HG03139 (cell line): ENCODE measurements around the gene ARID3B.
"Not testable (repeated sequence)": the region's sequence is repeated elsewhere in the genome, so short reads cannot be mapped to it uniquely, and the experiment has no call there.

ENCODE experiments used
- ATAC-seq: cut with Tn5 transposase; IDR thresholded peaks from one replicate; pipeline ENCODE4 v1.9.1; 2021; ENCODE audit not compliant: unreplicated experiment

Gene ARID3B

GRCh38 chr15:74540761-74541493 lies at the start of gene ARID3B:
Gene ARID3B (plus strand): TSS chr15:74541220. CDS start chr15:74543937, 2,717 bp downstream.
- ATAC-seq: peak; percentile 69

DNA sequence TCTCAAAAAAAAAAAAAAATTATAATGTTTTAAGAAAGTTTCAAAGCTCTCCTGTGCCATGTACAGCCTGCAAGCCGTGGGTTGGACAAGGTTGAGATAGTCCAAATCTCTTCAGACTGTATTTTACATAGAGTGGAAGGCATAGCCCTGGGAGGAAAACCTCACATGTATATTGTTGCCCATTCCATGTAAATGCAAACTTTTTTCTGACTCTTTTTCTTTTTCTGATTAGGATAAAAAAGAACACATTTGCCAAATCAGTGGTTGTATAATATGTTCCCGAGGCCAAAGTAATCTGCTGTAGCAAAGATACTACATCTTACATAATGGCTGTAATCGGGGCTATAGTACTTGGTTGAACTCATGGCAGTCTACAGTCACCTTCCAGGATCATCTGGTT lies 44.4 kb upstream of the ARID3B start:
- no peak for ATAC-seq

DNA sequence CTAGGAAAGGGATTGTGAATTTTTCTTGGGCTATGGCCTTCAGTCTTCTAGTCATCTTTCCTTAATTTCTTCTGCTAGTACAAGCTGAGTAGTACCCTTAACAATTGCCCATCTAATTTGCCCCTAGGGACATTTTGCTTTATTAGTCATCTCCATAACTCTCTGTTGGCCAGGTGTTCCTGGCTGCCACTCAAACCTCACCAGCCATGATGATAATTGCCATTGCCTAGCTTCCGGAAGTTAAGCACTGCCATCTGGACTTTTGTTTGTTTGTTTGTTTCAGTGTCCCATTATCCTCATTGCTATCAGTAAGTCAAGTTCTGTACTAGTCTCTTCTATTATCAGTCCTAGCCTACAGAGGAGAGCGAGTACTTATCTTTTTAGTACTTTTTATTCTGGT lies 43.4 kb upstream of the ARID3B start:
- ATAC-seq: no peak

DNA sequence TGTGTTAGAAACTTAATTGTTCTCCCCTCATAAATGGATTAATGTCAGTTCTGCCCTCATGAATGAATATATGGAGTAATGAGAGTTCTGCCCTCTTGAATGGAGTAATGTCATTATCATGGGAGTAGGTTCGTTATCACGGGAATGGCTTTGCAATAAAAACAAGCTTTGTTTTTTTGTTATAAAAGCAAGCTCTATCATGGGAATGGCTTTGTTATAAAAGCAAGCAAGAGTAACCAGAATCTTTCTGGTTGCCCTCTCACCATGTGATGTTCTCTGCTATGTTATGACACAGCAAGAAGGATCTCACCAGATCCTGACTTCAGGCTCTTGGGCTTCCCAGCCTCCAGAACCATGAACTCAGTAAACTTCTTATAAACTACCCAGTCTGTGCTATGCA lies 41.7 kb upstream of the ARID3B start:
- ATAC-seq: no peak

DNA sequence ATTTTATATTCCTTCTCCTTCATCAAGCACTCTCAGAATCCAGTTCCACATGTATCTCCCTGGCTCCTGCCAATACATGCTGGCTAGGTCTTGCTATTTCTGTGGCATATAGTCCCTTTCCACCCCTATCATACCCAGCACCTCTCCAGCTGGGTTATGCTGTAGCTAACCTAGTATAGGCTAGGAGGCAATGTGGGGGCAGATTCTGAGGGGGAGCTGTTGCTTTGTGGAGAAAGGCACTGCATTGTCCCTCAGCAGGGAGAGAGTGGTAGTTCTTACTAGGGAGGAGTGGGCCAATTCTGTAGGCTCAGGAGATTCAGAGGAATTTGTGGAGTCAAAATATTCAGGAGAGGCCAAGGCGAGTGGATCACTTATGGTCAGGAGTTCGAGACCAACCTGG lies 40.6 kb upstream of the ARID3B start:
- no peak for ATAC-seq

- no peak for ATAC-seq
Observed at GRCh38 chr15:74502301-74502700, 38.7 kb upstream of the ARID3B start.

GRCh38 chr15:74504418-74504817 lies 36.6 kb upstream of the ARID3B start:
- ATAC-seq: no peak

DNA sequence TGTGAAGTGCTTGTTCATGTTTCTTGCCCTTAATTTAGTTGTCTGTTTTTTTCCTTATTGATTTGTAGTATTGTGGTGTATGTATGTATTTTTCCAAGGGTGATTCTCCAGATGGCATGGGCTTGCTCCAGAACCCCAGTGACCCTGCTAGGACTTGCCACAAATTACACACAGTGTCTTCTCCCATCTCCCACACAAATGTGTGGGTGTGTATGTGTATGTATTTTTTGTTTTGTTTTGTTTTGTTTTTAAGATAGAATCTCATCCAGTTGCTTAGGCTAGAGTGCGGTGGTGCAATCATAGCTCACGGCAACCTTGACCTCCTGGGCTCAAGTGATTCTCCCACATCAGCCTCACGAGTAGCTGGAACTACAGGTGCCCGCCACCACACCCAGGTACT lies 36.2 kb upstream of the ARID3B start:
- ATAC-seq: no peak

DNA sequence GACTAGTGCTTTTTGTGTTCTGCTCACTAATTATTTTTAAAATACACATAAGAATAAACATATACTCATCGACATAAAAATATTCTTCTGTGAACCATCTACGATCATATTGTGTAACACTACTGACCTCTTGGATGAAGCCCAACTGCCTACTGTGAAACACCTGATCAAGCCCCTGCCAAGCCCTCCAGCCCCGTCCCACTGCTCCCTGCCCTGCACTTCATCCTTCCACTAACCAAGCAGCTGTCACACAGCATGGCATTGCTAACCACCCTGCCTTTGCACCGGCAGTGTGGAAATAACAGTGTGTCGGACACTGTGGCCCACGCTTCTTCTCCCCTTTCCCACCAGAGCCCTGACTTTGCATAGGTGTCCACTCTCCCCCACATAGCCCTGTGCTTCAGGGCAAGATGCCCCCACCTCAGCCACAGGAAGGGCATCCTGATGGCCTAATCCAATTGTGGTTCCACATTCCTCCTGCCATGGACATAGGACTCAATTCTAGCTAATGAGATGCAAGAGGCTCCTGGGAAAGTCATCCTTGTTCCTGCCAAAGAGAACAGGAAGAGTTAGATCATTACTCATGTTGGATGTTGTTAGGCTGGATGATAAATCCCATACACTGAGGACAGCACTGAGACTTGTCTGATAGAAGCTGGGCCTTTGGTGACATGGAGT lies 35.0 kb upstream of the ARID3B start:
- no peak for ATAC-seq

GRCh38 chr15:74506515-74506840 lies 34.5 kb upstream of the ARID3B start:
- no peak for ATAC-seq

GRCh38 chr15:74511583-74511982 lies 29.4 kb upstream of the ARID3B start:
- ATAC-seq: no peak

DNA sequence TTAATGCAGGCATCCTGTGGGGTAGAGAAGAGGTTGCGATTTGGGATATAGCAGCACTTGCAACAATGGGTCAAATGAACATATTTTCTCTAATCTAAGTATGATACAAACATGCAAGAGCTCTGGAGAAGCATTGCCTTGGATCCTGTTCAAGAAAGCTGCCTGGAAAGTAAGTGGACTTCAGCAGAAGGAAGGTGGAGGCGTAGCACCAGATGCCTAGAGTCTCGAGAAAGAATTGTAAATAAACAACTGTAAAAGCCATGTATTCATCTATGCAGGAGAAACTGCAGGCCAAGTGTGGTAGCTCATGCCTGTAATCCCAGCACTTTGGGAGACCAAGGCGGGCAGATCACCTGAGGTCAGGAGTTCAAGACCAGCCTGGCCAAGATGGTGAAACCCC lies 27.0 kb upstream of the ARID3B start:
- ATAC-seq: not testable (repeated sequence)

DNA sequence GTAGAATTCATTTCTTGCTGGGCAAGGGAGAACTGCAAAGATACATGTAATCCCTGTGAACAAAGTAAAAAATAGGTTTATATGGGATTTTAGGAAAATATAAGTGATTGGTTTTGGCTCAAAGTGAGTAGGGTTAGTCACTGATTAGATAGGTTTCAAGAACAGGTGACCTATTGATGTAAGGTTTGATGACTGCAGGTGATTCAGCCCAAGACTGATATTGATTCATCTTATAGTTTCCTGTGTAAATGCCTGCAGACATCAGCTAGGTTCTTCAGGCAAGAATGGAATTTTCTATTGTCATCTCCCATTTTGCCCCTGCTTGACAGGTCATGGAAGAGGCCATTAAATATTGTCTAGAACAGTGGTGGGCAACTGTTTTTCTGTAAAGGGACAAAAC lies 23.9 kb upstream of the ARID3B start:
- no peak for ATAC-seq

- no peak for ATAC-seq
Observed at GRCh38 chr15:74519311-74519710, 21.7 kb upstream of the ARID3B start.

DNA sequence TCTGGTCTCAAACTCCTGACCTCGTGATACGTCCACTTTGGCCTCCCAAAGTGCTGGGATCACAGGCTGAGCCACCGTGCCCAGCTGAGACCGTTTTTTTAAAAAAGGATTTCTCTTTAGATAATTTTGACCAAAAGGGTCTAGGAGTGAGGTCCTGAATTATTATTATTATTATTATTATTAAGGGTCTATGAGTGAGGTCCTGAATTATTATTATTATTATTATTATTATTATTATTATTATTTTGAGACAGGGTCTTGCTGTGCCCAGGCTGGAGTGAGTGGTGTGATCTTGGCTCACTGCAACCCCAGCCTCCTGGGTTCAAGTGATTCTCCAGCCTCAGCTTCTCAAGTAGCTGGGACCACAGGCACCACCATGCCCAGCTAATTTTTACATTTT lies 20.6 kb upstream of the ARID3B start:
- no peak for ATAC-seq

DNA sequence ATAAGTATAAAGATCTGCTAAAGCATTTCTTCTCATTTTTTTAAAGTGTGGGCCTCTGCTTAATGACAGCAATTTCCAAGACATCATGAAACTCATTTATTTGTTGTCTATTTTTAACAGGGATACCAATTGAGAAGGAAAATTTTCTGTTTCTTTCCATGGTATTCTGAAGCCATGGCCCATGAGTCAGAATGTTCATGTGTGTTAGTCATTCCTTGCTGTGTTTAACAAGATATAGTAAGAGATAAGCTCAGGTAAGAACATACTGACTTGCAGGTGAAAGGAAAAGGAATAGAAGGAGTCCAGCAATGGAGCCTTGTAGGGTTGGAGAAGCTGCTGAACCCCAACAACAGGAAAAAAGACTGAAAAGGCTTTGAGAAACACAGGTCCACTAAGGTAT lies 17.0 kb upstream of the ARID3B start:
- ATAC-seq: no peak

GRCh38 chr15:74525309-74525708 lies 15.7 kb upstream of the ARID3B start:
- ATAC-seq: no peak

DNA sequence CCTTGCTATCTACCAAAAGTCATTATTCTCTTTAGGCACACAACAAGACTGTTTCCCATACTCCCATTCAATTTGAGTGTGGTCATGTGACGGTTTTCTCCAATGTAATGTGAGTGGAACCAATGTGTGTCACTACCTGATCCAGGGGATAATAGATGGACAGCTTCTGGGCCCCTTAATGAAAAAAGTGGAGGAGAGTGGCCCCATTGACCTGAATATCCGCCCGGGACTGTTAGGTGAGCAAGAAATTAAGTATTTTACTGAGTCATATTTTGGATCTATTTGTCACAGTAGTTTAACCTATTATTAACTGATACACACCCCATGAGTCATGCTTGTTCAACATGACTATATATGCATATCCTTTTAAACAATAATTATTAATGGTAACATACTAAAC lies 15.1 kb upstream of the ARID3B start:
- no peak for ATAC-seq

- ATAC-seq: no peak
Observed at GRCh38 chr15:74528876-74529275, 12.1 kb upstream of the ARID3B start.

GRCh38 chr15:74529921-74530320 lies 11.1 kb upstream of the ARID3B start:
- ATAC-seq: no peak

- no peak for ATAC-seq
Observed at GRCh38 chr15:74530771-74531143, 10.3 kb upstream of the ARID3B start.

DNA sequence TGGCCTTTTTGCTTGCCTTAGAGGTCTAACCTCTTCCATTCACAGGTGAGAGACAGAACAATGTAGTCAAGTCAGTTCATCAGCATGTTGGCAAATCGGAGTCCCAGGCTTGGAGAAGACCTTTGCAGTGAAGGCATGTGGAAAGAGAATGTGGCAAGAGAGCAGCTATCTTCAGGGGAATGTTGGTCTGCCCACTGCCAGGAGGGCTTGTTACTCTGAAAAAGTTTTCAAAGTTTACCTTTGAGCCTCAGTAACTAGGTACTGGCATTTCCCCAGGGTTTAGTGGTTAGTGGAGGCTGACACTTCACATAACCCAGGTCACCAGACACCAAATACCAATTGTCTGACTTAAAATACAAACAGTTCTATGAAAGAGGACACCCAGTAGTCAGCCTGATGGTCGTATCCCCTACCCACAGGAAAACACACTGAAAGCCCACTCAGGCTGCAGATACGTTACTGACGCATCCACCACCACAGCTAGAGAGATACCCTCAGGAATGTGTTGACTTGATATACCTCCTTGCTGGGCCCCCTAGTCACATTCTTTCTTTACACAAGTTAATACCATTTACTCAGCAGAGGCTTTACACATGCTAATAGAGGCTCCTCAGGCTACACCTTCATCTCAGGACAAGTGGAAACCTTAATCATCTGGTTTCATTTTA lies 9.7 kb upstream of the ARID3B start:
- no peak for ATAC-seq
